Kidney (tissue), 14 donors: ENCODE data around the gene MIEF1. TPM values are rescaled to one million over a fixed set of nuclear protein-coding genes. Genes with fewer than 3 reads are reported as not detected.

Source experiments
- DNase-seq, 5 donors: peaks; one replicate each; pipeline ENCODE4 v3.0.0-alpha.2; 2013 to 2020
- FAIRE-seq: peaks from 2 replicates; lab custom pipeline; 2012; peaks lifted over from hg19 to GRCh38; lab: Jason Lieb, UNC
- H3K27ac ChIP-seq, 2 donors: one replicate each; pipeline ENCODE4 v1.7.0; 2013; ENCODE audit warnings: low read depth in 2 of 2, low read length in 2 of 2, inconsistent platforms in 1 of 2
- H3K27me3 ChIP-seq: one replicate; pipeline ENCODE4 v1.7.1; 2013; ENCODE audit warnings: low read length, inconsistent platforms; ENCODE audit not compliant: control insufficient read depth, insufficient read depth
- H3K36me3 ChIP-seq, 3 donors: one replicate each; pipeline versions ENCODE4 v1.7.0 to v1.7.1; 2013; ENCODE audit warnings: low read length in 3 of 3, control low read depth in 1 of 3, inconsistent platforms in 1 of 3; ENCODE audit not compliant: insufficient read depth in 3 of 3, control insufficient read depth in 2 of 3
- H3K4me1 ChIP-seq, 3 donors: one replicate each; pipeline versions ENCODE4 v1.7.0 to v1.7.1; 2013; ENCODE audit warnings: low read length in 3 of 3, inconsistent platforms in 1 of 3, low read depth in 1 of 3; ENCODE audit not compliant: control insufficient read depth in 2 of 3, insufficient read depth in 2 of 3
- H3K4me3 ChIP-seq, 3 donors: one replicate each; pipeline versions ENCODE4 v1.7.0 to v1.8.1; 2013; ENCODE audit warnings: low read length in 3 of 3, control low read depth in 1 of 3, inconsistent platforms in 1 of 3
- H3K9ac ChIP-seq, 3 donors: one replicate each; pipeline versions ENCODE4 v1.7.0 to v1.7.1; 2013; ENCODE audit warnings: low read length in 3 of 3, control low read depth in 1 of 3, inconsistent platforms in 1 of 3
- H3K9me3 ChIP-seq, 3 donors: one replicate each; pipeline versions ENCODE4 v1.7.0 to v1.7.1; 2013; ENCODE audit warnings: low read length in 3 of 3, control low read depth in 1 of 3, inconsistent platforms in 1 of 3; ENCODE audit not compliant: control insufficient read depth in 2 of 3, insufficient read depth in 1 of 3
- CTCF ChIP-seq: IDR thresholded peaks from 3 replicates; pipeline ENCODE4 v1.5.1; 2012; ENCODE audit warnings: mild to moderate bottlenecking, moderate library complexity, borderline replicate concordance; ENCODE audit not compliant: insufficient read depth; ENCODE audit errors: extremely low read depth
- intact Hi-C: fragments of 100-400 bp; cut with DNase I; formaldehyde crosslinking; loops from one replicate; pipeline ENCODE4 v1.11.1; 2022
- polyA plus RNA-seq: library from polyadenylated mRNA; stranded (reverse); fragments of 350-450 nt; fragmentation: Illumina TruSeq; extraction: RNeasy Lipid Tissue Mini Kit (QIAGEN cat#74804); gene quantifications from one replicate; pipeline ENCODE4 v1.2.3, GENCODE V29; 2014; ENCODE audit warnings: low read depth, low replicate concordance; ENCODE audit not compliant: insufficient read depth
- total RNA-seq: library from RNA; stranded (reverse); fragmentation: NEBNext Ultra II Directional; extraction: Animal tissue kit (Norgen Biotek cat#: 25700); gene quantifications from one replicate; pipeline ENCODE4 v1.2.1, GENCODE V29; 2021
- donor health status: control.
- donor health status: control.
- donor health status: control.
- donor health status: control.
- donor health status: control.
- donor health status: DM: yes; HTN: yes; CAD: no.
- donor health status: Normal renal cell carcinoma (clear cell type).

MIEF1 gene
- total and polyA plus RNA-seq, 2 donors from 2014 or later: 13.0 to 27.9 TPM

- no peaks in the 10 kb centered on the region for H3K9me3 ChIP-seq
- FAIRE-seq: no peak
- intact Hi-C loops: no loop called here
- peak overlapping the region; percentile 9 to 99 (median 15) for H3K9ac ChIP-seq
- H3K4me3 ChIP-seq: peak overlapping the region; percentile 39 to 94 (median 87)
- H3K4me1 ChIP-seq: peaks cover 5 to 47% (median 32%) of the 10 kb centered on the region in 3 donors
- H3K27ac ChIP-seq: peak overlapping the region; percentile 15 to 51
- peaks cover 7 to 34% (median 23%) of the 10 kb centered on the region in 3 donors for H3K36me3 ChIP-seq
- no peak for TF ChIP-seq CTCF
- no peaks in the 10 kb centered on the region for H3K27me3 ChIP-seq
- DNase-seq: peak in 1 of 5 donors; percentile 42
These were observed 20.6 kb downstream of the MIEF1 start for GRCh38 chr22:39522567-39523300.

GRCh38 chr22:39524089-39524752 is 22.1 kb downstream of the MIEF1 start:
- Histone ChIP-seq H3K9me3 (no peaks in the 10 kb centered on the region), H3K9ac (peak overlapping the region in 1 of 3 donors; percentile 26), H3K27ac (no peak overlapping the region), H3K36me3 (peaks cover 7 to 37% (median 27%) of the 10 kb centered on the region in 3 donors), H3K27me3 (no peaks in the 10 kb centered on the region), H3K4me1 (peaks cover 0 to 53% (median 40%) of the 10 kb centered on the region in 3 donors), H3K4me3 (no peak overlapping the region)
- intact Hi-C loops: no loop called here
- peak in 2 of 5 donors; percentile 59 to 62 for DNase-seq
- TF ChIP-seq CTCF: no peak
- FAIRE-seq: no peak

GRCh38 chr22:39524753-39525657 is 22.9 kb downstream of the MIEF1 start:
- Histone ChIP-seq H3K4me3 (no peak overlapping the region), H3K27ac (no peak overlapping the region), H3K27me3 (no peaks in the 10 kb centered on the region), H3K9ac (peak overlapping the region in 1 of 3 donors; percentile 26), H3K36me3 (peaks cover 7 to 44% (median 28%) of the 10 kb centered on the region in 3 donors), H3K4me1 (peaks cover 0 to 60% (median 47%) of the 10 kb centered on the region in 3 donors), H3K9me3 (no peaks in the 10 kb centered on the region)
- peak in 1 of 5 donors; percentile 71 for DNase-seq
- no peak for TF ChIP-seq CTCF
- intact Hi-C loops: no loop called here
- FAIRE-seq: no peak
